ENCODE measurements around the gene KATNBL1. TPM values are rescaled to one million over a fixed set of nuclear protein-coding genes. Genes with fewer than 3 reads are reported as not detected.

The KATNBL1 gene
- total RNA-seq, 1 experiment from 2014 or later, result 12.9 TPM

DNA sequence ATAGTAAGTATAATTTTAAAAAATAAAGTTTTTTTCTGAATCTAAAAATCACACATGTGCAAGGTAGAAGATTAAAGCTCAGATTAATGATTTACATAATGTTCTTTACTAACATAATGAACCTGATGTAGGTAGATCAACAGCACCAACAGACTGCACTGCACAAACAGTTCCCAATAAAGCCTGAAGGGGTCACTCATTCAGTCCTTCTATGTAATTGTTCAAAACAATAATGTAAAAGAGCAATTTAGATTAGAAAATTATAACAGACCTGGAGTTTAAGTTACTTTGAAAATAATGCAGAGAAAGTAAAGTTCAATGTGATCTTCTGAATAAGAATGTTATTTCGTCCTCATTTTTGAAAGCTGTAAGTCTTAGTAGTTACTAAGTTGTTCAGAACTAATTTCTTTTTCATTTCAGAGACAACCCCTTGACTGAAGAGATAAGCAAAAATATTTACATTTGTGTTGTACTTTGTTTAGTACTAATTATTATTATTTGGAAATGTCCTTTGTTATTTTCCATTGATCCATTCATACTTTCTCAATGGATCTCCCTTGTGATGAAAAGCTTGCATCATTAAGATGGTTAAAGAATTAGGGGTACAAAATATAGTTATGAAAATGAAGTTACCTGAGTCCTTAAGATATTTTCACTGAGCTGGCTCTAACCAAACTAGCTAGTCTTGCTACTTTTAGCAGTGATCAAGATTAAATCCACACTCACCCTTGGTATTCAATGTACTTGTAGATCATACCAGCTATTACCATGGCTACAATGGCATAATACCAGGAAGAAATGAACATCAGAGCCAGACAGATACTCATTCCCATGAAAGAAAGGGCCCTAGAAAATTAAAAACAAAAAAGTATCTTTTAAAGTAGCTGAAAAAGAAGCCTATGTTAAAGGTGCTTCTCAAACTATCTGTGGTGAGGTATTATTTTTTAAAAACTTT, 31.8 kb upstream of the KATNBL1 start:
- Mint-ChIP-seq H3K27ac (ENCODE audit: unreplicated experiment) (no peak overlapping the region), H3K9me3 (ENCODE audit: low read depth, unreplicated experiment) (no peaks in the 10 kb centered on the region), H3K4me3 (ENCODE audit: low read depth, unreplicated experiment) (no peak overlapping the region), H3K4me1 (ENCODE audit: low read depth, unreplicated experiment) (peaks cover 10% of the 10 kb centered on the region), H3K36me3 (ENCODE audit: insufficient read depth, unreplicated experiment) (no peaks in the 10 kb centered on the region), H3K27me3 (ENCODE audit: unreplicated experiment) (no peaks in the 10 kb centered on the region)
- TF ChIP-seq, protein P1, sequence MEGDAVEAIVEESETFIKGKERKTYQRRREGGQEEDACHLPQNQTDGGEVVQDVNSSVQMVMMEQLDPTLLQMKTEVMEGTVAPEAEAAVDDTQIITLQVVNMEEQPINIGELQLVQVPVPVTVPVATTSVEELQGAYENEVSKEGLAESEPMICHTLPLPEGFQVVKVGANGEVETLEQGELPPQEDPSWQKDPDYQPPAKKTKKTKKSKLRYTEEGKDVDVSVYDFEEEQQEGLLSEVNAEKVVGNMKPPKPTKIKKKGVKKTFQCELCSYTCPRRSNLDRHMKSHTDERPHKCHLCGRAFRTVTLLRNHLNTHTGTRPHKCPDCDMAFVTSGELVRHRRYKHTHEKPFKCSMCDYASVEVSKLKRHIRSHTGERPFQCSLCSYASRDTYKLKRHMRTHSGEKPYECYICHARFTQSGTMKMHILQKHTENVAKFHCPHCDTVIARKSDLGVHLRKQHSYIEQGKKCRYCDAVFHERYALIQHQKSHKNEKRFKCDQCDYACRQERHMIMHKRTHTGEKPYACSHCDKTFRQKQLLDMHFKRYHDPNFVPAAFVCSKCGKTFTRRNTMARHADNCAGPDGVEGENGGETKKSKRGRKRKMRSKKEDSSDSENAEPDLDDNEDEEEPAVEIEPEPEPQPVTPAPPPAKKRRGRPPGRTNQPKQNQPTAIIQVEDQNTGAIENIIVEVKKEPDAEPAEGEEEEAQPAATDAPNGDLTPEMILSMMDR (IDR thresholded peaks at IDR 0.05; ENCODE audit: unreplicated experiment), result no peak
- BruUV-seq (replicated peaks), result no TSS peak
- no peak for DNase-seq
- intact Hi-C loops (cut with micrococcal nuclease; ENCODE audit: unreplicated experiment), result no loop called here
- CTCF ChIA-PET, result no interaction called here

DNA sequence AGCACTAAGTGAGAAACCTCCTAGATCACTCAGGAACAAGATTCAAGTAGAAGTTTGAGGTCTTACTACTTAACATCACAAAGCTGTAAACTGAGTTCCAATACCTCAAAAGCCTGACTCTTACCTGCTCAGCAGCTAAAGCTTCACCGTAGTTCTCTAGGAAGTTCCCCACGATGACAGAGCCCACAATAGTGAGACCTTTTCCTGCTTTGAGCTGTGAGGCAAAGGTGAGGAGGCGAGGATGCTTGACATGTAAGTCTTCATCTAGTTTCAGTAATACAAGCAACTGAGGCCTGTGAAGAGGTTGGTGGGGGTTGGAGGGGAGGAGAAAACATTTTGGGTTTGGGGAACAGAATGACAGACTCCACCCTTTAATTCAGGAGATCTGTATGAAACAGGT, 30.6 kb upstream of the KATNBL1 start:
- TF ChIP-seq, protein P1 (IDR thresholded peaks at IDR 0.05; ENCODE audit: unreplicated experiment), result no peak
- H3K9me3 Mint-ChIP-seq (ENCODE audit: low read depth, unreplicated experiment), result no peaks in the 10 kb centered on the region
- DNase-seq, result no peak
- no peak overlapping the region for H3K27ac Mint-ChIP-seq (ENCODE audit: unreplicated experiment)
- BruUV-seq (replicated peaks), result no TSS peak
- H3K36me3 Mint-ChIP-seq (ENCODE audit: insufficient read depth, unreplicated experiment), result no peaks in the 10 kb centered on the region
- no peak overlapping the region for H3K4me3 Mint-ChIP-seq (ENCODE audit: low read depth, unreplicated experiment)
- CTCF ChIA-PET, result no interaction called here
- intact Hi-C loops (cut with micrococcal nuclease; ENCODE audit: unreplicated experiment), result no loop called here
- no peaks in the 10 kb centered on the region for H3K27me3 Mint-ChIP-seq (ENCODE audit: unreplicated experiment)
- peaks cover 10% of the 10 kb centered on the region for H3K4me1 Mint-ChIP-seq (ENCODE audit: low read depth, unreplicated experiment)

DNA sequence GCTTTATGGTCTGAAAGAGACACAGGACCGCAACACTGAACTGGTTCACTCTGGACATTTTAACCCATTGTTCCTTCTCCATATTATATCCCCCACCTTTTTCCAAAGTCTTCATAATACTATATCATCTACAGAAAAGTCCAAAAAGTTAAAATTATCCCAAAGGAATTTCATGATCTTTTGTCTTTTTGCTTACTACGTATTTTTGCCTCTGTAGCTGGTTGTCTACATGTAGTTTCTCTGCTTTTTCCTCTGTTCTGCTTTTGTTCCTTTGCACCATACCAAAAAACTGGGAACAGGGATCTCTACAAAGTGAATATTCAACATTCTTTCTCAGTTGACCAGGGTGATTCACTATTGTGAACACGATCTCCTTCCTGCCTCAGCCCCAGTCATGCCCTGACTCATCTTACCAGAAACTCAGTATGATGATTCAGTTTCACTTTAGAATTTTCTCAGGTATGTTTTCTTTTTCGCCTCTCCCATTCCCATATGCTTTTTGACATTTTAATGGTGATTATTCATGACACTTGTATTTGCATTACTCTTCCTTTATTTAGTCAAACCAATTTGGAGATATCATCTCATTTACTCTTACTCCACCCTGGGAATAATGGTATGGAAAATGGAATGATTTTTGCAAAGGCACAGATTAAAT, 29.4 kb upstream of the KATNBL1 start:
- Mint-ChIP-seq H3K36me3 (ENCODE audit: insufficient read depth, unreplicated experiment) (no peaks in the 10 kb centered on the region), H3K27me3 (ENCODE audit: unreplicated experiment) (no peaks in the 10 kb centered on the region), H3K4me1 (ENCODE audit: low read depth, unreplicated experiment) (peaks cover 10% of the 10 kb centered on the region), H3K9me3 (ENCODE audit: low read depth, unreplicated experiment) (no peaks in the 10 kb centered on the region), H3K4me3 (ENCODE audit: low read depth, unreplicated experiment) (no peak overlapping the region), H3K27ac (ENCODE audit: unreplicated experiment) (peak overlapping the region; percentile 87)
- no peak for DNase-seq
- no TSS peak for BruUV-seq (replicated peaks)
- CTCF ChIA-PET, result no interaction called here
- TF ChIP-seq, protein P1 (IDR thresholded peaks at IDR 0.05; ENCODE audit: unreplicated experiment), result no peak
- intact Hi-C loops (cut with micrococcal nuclease; ENCODE audit: unreplicated experiment), result no loop called here

DNA sequence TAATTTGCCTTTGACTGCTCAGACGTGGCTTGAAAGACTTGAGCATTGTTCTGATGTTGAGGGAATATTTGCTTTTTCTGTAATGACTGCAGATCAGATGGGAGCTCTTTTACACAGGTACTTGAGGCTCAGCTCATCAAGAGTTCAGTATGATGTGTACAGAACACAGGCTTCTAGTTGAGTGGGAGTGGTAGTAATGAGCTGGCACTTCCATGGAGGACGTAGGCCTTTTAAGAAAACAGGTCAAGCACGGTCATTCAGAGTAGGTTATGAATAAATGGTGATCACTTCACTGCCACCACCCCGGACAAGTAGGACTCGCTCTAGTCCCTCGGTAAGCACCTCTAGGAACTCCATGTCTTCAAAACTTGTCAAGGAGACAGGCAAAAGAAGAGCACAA, 23.7 kb upstream of the KATNBL1 start:
- Mint-ChIP-seq H3K9me3 (ENCODE audit: low read depth, unreplicated experiment) (no peaks in the 10 kb centered on the region), H3K4me1 (ENCODE audit: low read depth, unreplicated experiment) (no peaks in the 10 kb centered on the region), H3K36me3 (ENCODE audit: insufficient read depth, unreplicated experiment) (no peaks in the 10 kb centered on the region), H3K4me3 (ENCODE audit: low read depth, unreplicated experiment) (no peak overlapping the region), H3K27ac (ENCODE audit: unreplicated experiment) (no peak overlapping the region), H3K27me3 (ENCODE audit: unreplicated experiment) (no peaks in the 10 kb centered on the region)
- CTCF ChIA-PET, result no interaction called here
- intact Hi-C loops (cut with micrococcal nuclease; ENCODE audit: unreplicated experiment), result no loop called here
- TF ChIP-seq, protein P1 (IDR thresholded peaks at IDR 0.05; ENCODE audit: unreplicated experiment), result no peak
- BruUV-seq (replicated peaks), result no TSS peak
- no peak for DNase-seq
